ENCODE data around the gene ARHGAP6. TPM values are rescaled to one million over a fixed set of nuclear protein-coding genes. Genes with fewer than 3 reads are reported as not detected.

ARHGAP6 gene
- total and polyA plus RNA-seq, 9 of the 15 experiments (the other 6 are each of a cell fraction or from before 2014, with no cell fraction given): 12.5 to 63.6 (median 41.8) TPM

GRCh38 chrX:11185861-11186260 lies 479.9 kb downstream of the ARHGAP6 start:
- FAIRE-seq (no peak), DNase-seq (ENCODE audit: extremely low read depth in 1 of 4, low spot score in 3 of 4) (no peak), ATAC-seq (no peak)
- Histone ChIP-seq H3K9me1 (ENCODE audit: control insufficient read depth, insufficient read depth, low read length) (no peaks in the 10 kb centered on the region), H2AFZ (ENCODE audit: low read depth, low read length) (no peak overlapping the region), H3K9me3 (replicated peaks; ENCODE audit: control insufficient read depth, insufficient read depth, low read depth, low read length) (no peaks in the 10 kb centered on the region), H3K9ac (ENCODE audit: insufficient read depth in 1 of 2, low read depth in 2 of 2, low read length in 2 of 2) (no peak overlapping the region), H3K4me3 (no peak overlapping the region), H3K4me2 (ENCODE audit: insufficient read depth, low read length) (no peak overlapping the region), H3K36me3 (ENCODE audit: control insufficient read depth, insufficient read depth, low read length) (peaks cover 82% of the 10 kb centered on the region), H3K27ac (ENCODE audit: extremely low read depth, low read depth, low read length) (no peak overlapping the region), H3K4me1 (replicated peaks in 1 of 2; ENCODE audit: control insufficient read depth in 2 of 2, insufficient read depth in 2 of 2, low read length in 2 of 2) (no peaks in the 10 kb centered on the region), H4K20me1 (replicated peaks; ENCODE audit: control insufficient read depth, insufficient read depth, low read length) (no peaks in the 10 kb centered on the region), H3K79me2 (ENCODE audit: control insufficient read depth, insufficient read depth, low read length) (no peaks in the 10 kb centered on the region; the same call in 1 of the 3 replicates), H3K27me3 (ENCODE audit: control insufficient read depth in 2 of 2, insufficient read depth in 2 of 2, low read length in 2 of 2) (no peaks in the 10 kb centered on the region)
- no TSS peak for BruUV-seq (replicated peaks)
- TF ChIP-seq GTF2F1 (IDR thresholded peaks at IDR 0.05; ENCODE audit: low read depth, low read length) (no peak), OTX1 (CRISPR knock-in tag; IDR thresholded peaks at IDR 0.05) (no peak), CBFB (CRISPR knock-in tag; IDR thresholded peaks at IDR 0.05) (no peak), SAFB2 (IDR thresholded peaks at IDR 0.05; ENCODE audit: borderline replicate concordance, low read depth, low read length, severe bottlenecking) (no peak), ZNF134 (CRISPR knock-in tag; conservative IDR thresholded peaks at IDR 0.05) (no peak), ZNF57 (CRISPR knock-in tag; IDR thresholded peaks at IDR 0.05) (no peak), THAP12 (CRISPR knock-in tag; IDR thresholded peaks at IDR 0.05) (no peak), PRPF4 (IDR thresholded peaks at IDR 0.05; ENCODE audit: insufficient read depth, low read depth, low read length, poor library complexity, severe bottlenecking) (no peak), THRAP3 (IDR thresholded peaks at IDR 0.05; ENCODE audit: borderline replicate concordance) (no peak), NCOR1 (IDR thresholded peaks at IDR 0.05) (no peak), ZBTB1 (CRISPR knock-in tag; IDR thresholded peaks at IDR 0.05; ENCODE audit: borderline replicate concordance, low read depth) (no peak)
- TF ChIP-seq, protein P1, sequence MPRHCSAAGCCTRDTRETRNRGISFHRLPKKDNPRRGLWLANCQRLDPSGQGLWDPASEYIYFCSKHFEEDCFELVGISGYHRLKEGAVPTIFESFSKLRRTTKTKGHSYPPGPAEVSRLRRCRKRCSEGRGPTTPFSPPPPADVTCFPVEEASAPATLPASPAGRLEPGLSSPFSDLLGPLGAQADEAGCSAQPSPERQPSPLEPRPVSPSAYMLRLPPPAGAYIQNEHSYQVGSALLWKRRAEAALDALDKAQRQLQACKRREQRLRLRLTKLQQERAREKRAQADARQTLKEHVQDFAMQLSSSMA (CRISPR knock-in tag; IDR thresholded peaks at IDR 0.05): no peak
- in situ Hi-C loops (cut with MboI): no loop called here
- POLR2A ChIA-PET: interaction anchor here (0.5 to 0.6 kb wide), 2 partner anchors 14 to 20 kb away, joined by 3 read pairs; no protein-coding TSS in a partner anchor
- intact Hi-C loops (cut with micrococcal nuclease): no loop called here
- CTCF ChIA-PET (ENCODE audit: low intra/inter-chr PET ratio): no interaction called here
